K562 (cell line): ENCODE results near the gene FBXO28. TPM values are rescaled to one million over a fixed set of nuclear protein-coding genes. Genes with fewer than 3 reads are reported as not detected.

Experiments
- ARID2 ChIP-seq: fragments of 450-650 bp; IDR thresholded peaks from 2 replicates; pipeline ENCODE4 v1.6.1; 2017; ENCODE audit warnings: antibody characterized with exemption, mild to moderate bottlenecking
- ATF6 ChIP-seq: sonication (generic); formaldehyde crosslinking; IDR thresholded peaks from 2 replicates; pipeline ENCODE4 v1.4.0; 2020; ENCODE audit warnings: mild to moderate bottlenecking, missing genetic modification reagents
- BMI1 ChIP-seq: fragments of 150-350 bp; IDR thresholded peaks from 2 replicates; pipeline ENCODE4 v1.6.1; 2014; ENCODE audit warnings: low read length
- CREBBP ChIP-seq: IDR thresholded peaks from one replicate; pipeline ENCODE4 v1.6.1; 2012; ENCODE audit warnings: low read depth, mild to moderate bottlenecking, control low read depth, inconsistent platforms, low read length
- GTF2E2 ChIP-seq: fragments of 200-800 bp; sonication (Bioruptor generic); IDR thresholded peaks from 2 replicates; pipeline ENCODE4 v1.6.1; 2016; ENCODE audit warnings: missing genetic modification characterization, missing compliant biosample characterization
- ILF3 ChIP-seq: fragments of 450-650 bp; IDR thresholded peaks from 2 replicates; pipeline ENCODE4 v1.6.1; 2018; ENCODE audit warnings: antibody characterized with exemption, mild to moderate bottlenecking, moderate library complexity, borderline replicate concordance
- KAT2B ChIP-seq: IDR thresholded peaks from one replicate; pipeline ENCODE4 v1.6.1; 2012; ENCODE audit warnings: low read depth, mild to moderate bottlenecking, control low read depth, inconsistent platforms, low read length, moderate library complexity
- KLF1 ChIP-seq: fragments of 450-650 bp; IDR thresholded peaks from 2 replicates; pipeline ENCODE4 v1.6.1; 2016; ENCODE audit warnings: missing genetic modification characterization, missing compliant biosample characterization
- NELFE ChIP-seq: IDR thresholded peaks from 2 replicates; pipeline ENCODE4 v1.6.1; 2011; ENCODE audit warnings: mild to moderate bottlenecking; ENCODE audit not compliant: insufficient read depth, insufficient read length
- RB1 ChIP-seq: fragments of 450-650 bp; IDR thresholded peaks from 2 replicates; pipeline ENCODE4 v1.6.1; 2017; ENCODE audit warnings: low read depth, mild to moderate bottlenecking
- RERE ChIP-seq: sonication (generic); formaldehyde crosslinking; IDR thresholded peaks from 2 replicates; pipeline ENCODE4 v1.8.0; 2023; ENCODE audit warnings: missing genetic modification reagents, mild to moderate bottlenecking, borderline replicate concordance
- TAF9B ChIP-seq: fragments of 450-650 bp; IDR thresholded peaks from 2 replicates; pipeline ENCODE4 v1.6.1; 2018; ENCODE audit warnings: mild to moderate bottlenecking; ENCODE audit not compliant: partially characterized antibody
- TARDBP ChIP-seq: fragments of 450-650 bp; IDR thresholded peaks from 2 replicates; pipeline ENCODE4 v1.6.1; 2016
- ZBED1 ChIP-seq: IDR thresholded peaks from 2 replicates; pipeline ENCODE4 v1.6.1; 2014
- ZBTB26 ChIP-seq: fragments of 450-650 bp; formaldehyde crosslinking; IDR thresholded peaks from 2 replicates; pipeline ENCODE4 v1.4.0; 2022; ENCODE audit warnings: missing genetic modification characterization
- ZNF134 ChIP-seq: fragments of 250-450 bp; sonication (Bioruptor Pico); conservative IDR thresholded peaks from 2 replicates; pipeline ENCODE4 v1.4.0; 2020
- ZNF263 ChIP-seq: sonication (generic); formaldehyde crosslinking; IDR thresholded peaks from 2 replicates; pipeline ENCODE4 v1.8.0; 2022; ENCODE audit warnings: mild to moderate bottlenecking, missing genetic modification reagents, borderline replicate concordance
- polyA plus RNA-seq, 8 experiments: library from polyadenylated mRNA; depleted of rRNA in 4 of 8; stranded (reverse) in 5 of 8; unstranded in 3 of 8; fragments of >200 nt; fragmentation: Nextera tagmentation in 2 of 8; fragmentation: Illumina TruSeq in 1 of 8; extraction: Ambion mirVana in 2 of 8; extraction: Trizol in 1 of 8; gene quantifications; 2 replicates each; pipeline versions ENCODE4 v1.2.1 to v1.2.3, GENCODE V29; 2011 to 2014; ENCODE audit warnings: inconsistent platforms in 1 of 8, missing spikeins in 1 of 8
- total RNA-seq, 7 experiments: library from RNA; depleted of rRNA in 6 of 7; stranded (reverse); fragments of >200 nt in 6 of 7; fragmentation: Illumina TruSeq in 2 of 7; extraction: Trizol in 2 of 7; gene quantifications; 2 replicates each; pipeline versions ENCODE4 v1.2.1 to v1.2.3, GENCODE V29; 2011 to 2021; ENCODE audit warnings: low replicate concordance in 1 of 7
- TF ChIP-seq, protein P1 (sequence below): fragments of 450-650 bp; IDR thresholded peaks from one replicate; pipeline ENCODE4 v1.6.1; 2018; ENCODE audit warnings: mild to moderate bottlenecking, moderate library complexity; ENCODE audit not compliant: partially characterized antibody

Gene FBXO28
- total and polyA plus RNA-seq, 9 of the 15 experiments (the other 6 are each of a cell fraction or from before 2014, with no cell fraction given), result 4.1 to 34.8 (median 25.3) TPM

DNA sequence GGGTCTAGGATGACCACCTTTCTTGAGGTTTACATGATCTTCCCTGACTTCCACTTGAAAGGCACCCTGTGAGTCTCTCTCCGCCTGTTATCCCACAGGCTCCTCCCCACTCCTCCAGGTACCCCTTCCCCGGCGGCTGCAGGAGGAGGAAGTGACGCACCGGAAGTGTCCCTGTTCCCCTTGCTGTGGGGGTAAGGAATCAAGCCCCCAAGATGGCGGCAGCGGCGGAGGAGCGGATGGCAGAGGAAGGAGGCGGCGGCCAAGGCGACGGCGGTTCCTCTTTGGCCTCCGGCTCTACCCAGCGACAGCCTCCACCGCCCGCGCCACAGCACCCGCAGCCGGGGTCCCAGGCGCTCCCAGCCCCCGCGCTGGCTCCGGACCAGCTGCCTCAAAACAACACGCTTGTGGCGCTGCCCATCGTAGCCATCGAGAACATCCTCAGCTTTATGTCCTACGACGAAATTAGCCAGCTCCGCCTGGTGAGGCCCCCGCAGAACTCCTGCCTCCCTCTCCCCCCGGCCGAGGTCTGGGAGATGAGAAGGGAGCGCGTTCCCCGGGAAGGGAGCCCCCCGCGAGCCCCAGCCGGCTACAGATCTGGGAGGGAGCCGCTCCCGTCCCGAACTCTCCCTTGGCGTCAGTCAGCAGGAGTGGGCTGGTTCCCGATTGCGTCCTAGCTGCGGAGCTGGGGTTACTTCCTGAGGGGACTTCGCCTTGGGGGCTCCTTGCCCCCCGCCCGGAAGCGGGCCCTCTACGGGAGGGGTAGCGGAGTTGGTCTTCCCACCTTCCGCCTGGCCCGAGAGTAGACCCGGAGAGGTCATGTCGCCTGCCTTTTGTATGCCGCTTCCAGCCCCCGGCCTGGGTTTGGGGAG lies at the start of gene FBXO28 (continued):
- no peak for TF ChIP-seq CREBBP
- TF ChIP-seq TAF9B, result peak; percentile 99
- TF ChIP-seq ILF3, result peak; percentile 64; the same call in 1 of the 2 replicates
- peak; percentile 73; the same call in 1 of the 2 replicates for TF ChIP-seq GTF2E2 (tag)
- TF ChIP-seq ZNF134 (CRISPR knock-in tag), result no peak
- no peak for TF ChIP-seq KAT2B
- peak; percentile 82 for TF ChIP-seq TARDBP
- TF ChIP-seq, protein P1, sequence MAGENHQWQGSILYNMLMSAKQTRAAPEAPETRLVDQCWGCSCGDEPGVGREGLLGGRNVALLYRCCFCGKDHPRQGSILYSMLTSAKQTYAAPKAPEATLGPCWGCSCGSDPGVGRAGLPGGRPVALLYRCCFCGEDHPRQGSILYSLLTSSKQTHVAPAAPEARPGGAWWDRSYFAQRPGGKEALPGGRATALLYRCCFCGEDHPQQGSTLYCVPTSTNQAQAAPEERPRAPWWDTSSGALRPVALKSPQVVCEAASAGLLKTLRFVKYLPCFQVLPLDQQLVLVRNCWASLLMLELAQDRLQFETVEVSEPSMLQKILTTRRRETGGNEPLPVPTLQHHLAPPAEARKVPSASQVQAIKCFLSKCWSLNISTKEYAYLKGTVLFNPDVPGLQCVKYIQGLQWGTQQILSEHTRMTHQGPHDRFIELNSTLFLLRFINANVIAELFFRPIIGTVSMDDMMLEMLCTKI, result no peak
- TF ChIP-seq RB1, result peak; percentile 95
- TF ChIP-seq ZNF263 (CRISPR knock-in tag), result peak; percentile 78; the same call in 1 of the 2 replicates
- no peak for TF ChIP-seq ARID2
- peak; percentile 76; the same call in 1 of the 2 replicates for TF ChIP-seq ATF6 (CRISPR knock-in tag)
- no peak for TF ChIP-seq NELFE
- peak; percentile 83; the same call in 1 of the 2 replicates for TF ChIP-seq ZBED1
- TF ChIP-seq BMI1, result no peak
- no peak for TF ChIP-seq ZBTB26
- peak; percentile 76; the same call in 1 of the 2 replicates for TF ChIP-seq KLF1
- TF ChIP-seq RERE (CRISPR knock-in tag), result peak; percentile 87; the same call in 1 of the 2 replicates
